HFFc6 (cell line): ENCODE data around the gene ATXN1L. TPM values are rescaled to one million over a fixed set of nuclear protein-coding genes. Genes with fewer than 3 reads are reported as not detected.

Experiments used
- DNase-seq: peaks from one replicate; pipeline ENCODE4 v3.0.0-alpha.2; 2018
- H3K27ac Mint-ChIP-seq: 2 replicates; pipeline ENCODE4 v1.8.0; 2020; ENCODE audit warnings: mild to moderate bottlenecking, mixed read lengths
- H3K27me3 Mint-ChIP-seq: 2 replicates; pipeline ENCODE4 v1.8.0; 2021; ENCODE audit warnings: mild to moderate bottlenecking, moderate library complexity, mixed read lengths; ENCODE audit not compliant: insufficient read depth
- H3K36me3 Mint-ChIP-seq: 2 replicates; pipeline ENCODE4 v1.8.0; 2021; ENCODE audit warnings: low read depth, mixed read lengths
- H3K4me1 Mint-ChIP-seq: 2 replicates; pipeline ENCODE4 v1.8.0; 2020; ENCODE audit warnings: low read depth, mixed read lengths
- H3K4me3 Mint-ChIP-seq: 2 replicates; pipeline ENCODE4 v1.8.0; 2020; ENCODE audit warnings: mild to moderate bottlenecking, moderate library complexity, mixed read lengths
- H3K9me3 Mint-ChIP-seq: 2 replicates; pipeline ENCODE4 v1.8.0; 2020; ENCODE audit warnings: mild to moderate bottlenecking, mixed read lengths
- total RNA-seq, 6 experiments: library from RNA; stranded (reverse); fragmentation: NEBNext Ultra II Directional; extraction: Animal tissue kit (Norgen Biotek cat#: 25700); gene quantifications; 2 replicates in 1 of 6; 3 replicates in 5 of 6; pipeline ENCODE4 v1.2.3, GENCODE V29; 2021
- TF ChIP-seq, protein P1 (sequence below): fragments of 200-600 bp; sonication (generic); IDR thresholded peaks from 2 replicates; pipeline ENCODE4 v1.5.0; 2021; ENCODE audit warnings: antibody characterized with exemption, mild to moderate bottlenecking

Gene ATXN1L
- total RNA-seq, 6 experiments from 2014 or later, result 14.9 to 19.0 (median 17.2) TPM

DNA sequence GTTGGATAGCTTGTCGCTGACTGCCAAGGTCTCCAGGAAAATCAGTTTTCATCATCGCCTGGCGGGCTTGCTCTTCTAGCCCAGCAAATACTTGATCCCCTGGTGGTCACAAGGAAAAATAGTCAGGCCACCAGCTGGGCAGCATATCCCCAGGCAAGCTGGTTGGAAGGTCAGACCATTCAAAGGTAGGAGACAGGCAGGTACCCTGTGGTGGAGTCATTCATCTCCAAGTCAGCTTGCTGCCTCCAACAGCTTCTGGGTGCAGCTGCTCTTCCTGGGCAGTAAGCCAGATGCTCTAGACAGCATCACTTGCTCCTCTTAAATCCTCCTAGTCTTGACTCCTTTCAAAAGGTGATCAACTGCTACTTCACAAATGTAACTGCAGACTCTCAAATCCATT lies 22.2 kb downstream of the ATXN1L start:
- no peak overlapping the region for H3K4me3 Mint-ChIP-seq
- TF ChIP-seq, protein P1, sequence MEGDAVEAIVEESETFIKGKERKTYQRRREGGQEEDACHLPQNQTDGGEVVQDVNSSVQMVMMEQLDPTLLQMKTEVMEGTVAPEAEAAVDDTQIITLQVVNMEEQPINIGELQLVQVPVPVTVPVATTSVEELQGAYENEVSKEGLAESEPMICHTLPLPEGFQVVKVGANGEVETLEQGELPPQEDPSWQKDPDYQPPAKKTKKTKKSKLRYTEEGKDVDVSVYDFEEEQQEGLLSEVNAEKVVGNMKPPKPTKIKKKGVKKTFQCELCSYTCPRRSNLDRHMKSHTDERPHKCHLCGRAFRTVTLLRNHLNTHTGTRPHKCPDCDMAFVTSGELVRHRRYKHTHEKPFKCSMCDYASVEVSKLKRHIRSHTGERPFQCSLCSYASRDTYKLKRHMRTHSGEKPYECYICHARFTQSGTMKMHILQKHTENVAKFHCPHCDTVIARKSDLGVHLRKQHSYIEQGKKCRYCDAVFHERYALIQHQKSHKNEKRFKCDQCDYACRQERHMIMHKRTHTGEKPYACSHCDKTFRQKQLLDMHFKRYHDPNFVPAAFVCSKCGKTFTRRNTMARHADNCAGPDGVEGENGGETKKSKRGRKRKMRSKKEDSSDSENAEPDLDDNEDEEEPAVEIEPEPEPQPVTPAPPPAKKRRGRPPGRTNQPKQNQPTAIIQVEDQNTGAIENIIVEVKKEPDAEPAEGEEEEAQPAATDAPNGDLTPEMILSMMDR, result no peak; the same call in 1 of the 2 replicates
- no peak for DNase-seq

DNA sequence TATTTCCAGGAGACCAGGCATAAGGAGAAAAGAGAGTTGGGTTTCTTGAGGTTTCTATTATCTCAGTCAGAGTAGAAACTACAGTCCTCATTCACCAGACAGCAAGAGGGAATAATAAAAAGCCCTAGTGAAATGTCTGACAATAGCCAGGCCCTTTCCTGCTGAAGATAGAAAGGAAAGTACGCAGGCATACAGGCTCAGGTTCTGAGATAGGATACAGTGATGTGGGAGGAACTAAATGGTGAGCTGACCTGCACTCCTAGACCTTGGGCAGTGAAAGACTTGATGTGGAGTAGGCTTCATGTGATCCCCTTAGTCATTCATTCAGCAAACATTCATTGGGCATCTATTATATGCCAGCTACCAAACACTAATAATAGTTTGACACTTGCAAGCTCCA lies 23.3 kb downstream of the ATXN1L start:
- no peak overlapping the region for H3K4me3 Mint-ChIP-seq
- no peaks in the 10 kb centered on the region for H3K9me3 Mint-ChIP-seq
- H3K27me3 Mint-ChIP-seq, result peaks cover 2% of the 10 kb centered on the region; the same call in 1 of the 2 replicates
- TF ChIP-seq, protein P1, result no peak
- no peak overlapping the region for H3K27ac Mint-ChIP-seq
- H3K36me3 Mint-ChIP-seq, result peaks cover 14% of the 10 kb centered on the region
- no peak for DNase-seq
- H3K4me1 Mint-ChIP-seq, result peaks cover 7% of the 10 kb centered on the region

More for the DNA sequence above, 22.2 kb downstream of the ATXN1L start:
- H3K36me3 Mint-ChIP-seq, result peaks cover 16% of the 10 kb centered on the region
- peaks cover 7% of the 10 kb centered on the region for H3K4me1 Mint-ChIP-seq
- H3K27ac Mint-ChIP-seq, result no peak overlapping the region
- H3K27me3 Mint-ChIP-seq, result peaks cover under 1% of the 10 kb centered on the region; the same call in 1 of the 2 replicates
- no peaks in the 10 kb centered on the region for H3K9me3 Mint-ChIP-seq

DNA sequence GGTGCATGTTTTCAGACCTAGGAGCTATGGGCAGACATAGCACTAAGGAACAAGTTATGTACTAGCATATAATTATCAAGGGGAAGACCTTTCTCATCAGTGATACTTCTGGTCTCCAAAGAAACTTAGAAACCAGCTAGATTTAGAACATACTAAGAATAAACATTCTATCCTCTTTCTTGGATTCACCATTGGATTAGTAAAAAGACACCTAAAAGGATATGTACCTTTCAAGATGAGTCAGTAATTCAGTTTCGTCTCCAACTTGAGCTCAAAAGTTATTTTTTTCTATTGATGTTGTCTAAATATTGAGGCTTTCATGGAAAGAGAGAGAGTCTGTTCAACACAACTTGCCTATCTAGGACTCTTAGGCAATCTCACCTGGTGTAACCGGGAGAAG lies 25.0 kb downstream of the ATXN1L start:
- Mint-ChIP-seq H3K27ac (no peak overlapping the region), H3K4me3 (no peak overlapping the region), H3K27me3 (peaks cover 2% of the 10 kb centered on the region; the same call in 1 of the 2 replicates), H3K9me3 (no peaks in the 10 kb centered on the region), H3K36me3 (peaks cover 7% of the 10 kb centered on the region), H3K4me1 (peaks cover 7% of the 10 kb centered on the region)
- DNase-seq, result no peak
- TF ChIP-seq, protein P1, result no peak

DNA sequence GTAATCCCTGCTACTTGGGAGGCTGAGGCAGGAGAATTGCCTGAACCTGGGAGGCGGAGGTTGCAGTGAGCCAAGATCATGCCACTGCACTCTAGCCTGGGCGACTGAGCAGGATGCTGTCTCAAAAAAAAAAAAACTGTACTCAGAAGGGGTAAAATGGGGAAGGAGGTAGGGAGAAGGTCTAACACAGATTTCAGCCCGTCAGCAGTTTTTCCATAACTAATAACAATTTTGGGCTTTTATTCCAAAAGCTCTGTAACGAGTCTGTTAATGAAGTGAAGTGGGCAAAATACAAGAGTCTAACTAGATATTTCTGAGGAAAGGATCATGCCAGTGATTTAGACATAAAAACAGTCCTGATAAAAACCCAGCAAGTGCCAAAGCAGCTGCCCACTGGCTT lies 27.4 kb downstream of the ATXN1L start:
- Mint-ChIP-seq H3K9me3 (no peaks in the 10 kb centered on the region), H3K27me3 (peaks cover 2% of the 10 kb centered on the region), H3K27ac (no peak overlapping the region), H3K4me3 (no peak overlapping the region), H3K36me3 (peaks cover 7% of the 10 kb centered on the region), H3K4me1 (peaks cover 7% of the 10 kb centered on the region)
- DNase-seq, result no peak
- TF ChIP-seq, protein P1, result no peak

DNA sequence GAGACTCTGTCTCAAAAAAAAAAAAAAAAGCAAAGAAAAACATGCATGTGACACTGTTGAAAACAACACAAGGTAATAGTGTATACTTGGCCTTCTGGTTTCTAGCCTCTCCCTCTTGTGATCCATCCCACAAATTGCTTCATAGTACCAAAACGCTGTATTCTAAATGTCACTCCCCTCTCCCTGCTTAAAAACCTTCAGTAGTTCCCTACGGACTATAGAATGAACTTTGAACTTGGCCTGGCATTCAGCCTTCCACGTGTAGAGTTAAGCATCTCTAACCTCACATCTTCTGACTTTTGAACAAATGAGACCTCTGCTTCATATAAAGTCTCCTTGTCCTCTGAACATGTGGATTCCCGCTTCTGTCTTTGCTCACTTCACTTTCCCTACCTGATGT lies 33.1 kb downstream of the ATXN1L start:
- Mint-ChIP-seq H3K27me3 (no peaks in the 10 kb centered on the region; the same call in none of the 2 replicates), H3K27ac (no peak overlapping the region), H3K4me1 (peaks cover 11% of the 10 kb centered on the region), H3K4me3 (no peak overlapping the region), H3K36me3 (no peaks in the 10 kb centered on the region; the same call in 1 of the 2 replicates), H3K9me3 (no peaks in the 10 kb centered on the region)
- TF ChIP-seq, protein P1, result no peak
- no peak for DNase-seq

DNA sequence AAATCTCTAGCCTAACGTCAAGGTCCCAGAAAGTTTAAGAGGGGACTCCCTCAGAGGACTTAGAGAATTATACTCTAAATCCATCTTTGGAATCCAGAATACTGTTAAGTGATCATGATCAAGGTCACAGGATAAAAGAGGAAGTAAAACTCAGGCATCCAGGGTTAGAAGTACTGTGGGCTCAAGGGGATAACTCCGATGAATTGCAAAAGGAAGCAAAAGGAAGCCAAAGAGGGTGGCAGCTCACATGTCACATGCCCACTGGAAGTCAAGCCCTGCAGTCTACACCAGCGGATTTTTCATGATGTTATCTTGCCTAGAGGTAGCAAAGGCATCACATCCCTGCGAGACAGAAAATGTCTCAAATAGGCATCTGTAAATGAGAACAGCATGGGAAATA lies 34.4 kb downstream of the ATXN1L start:
- DNase-seq, result no peak
- Mint-ChIP-seq H3K27ac (no peak overlapping the region), H3K9me3 (no peaks in the 10 kb centered on the region), H3K27me3 (no peaks in the 10 kb centered on the region; the same call in none of the 2 replicates), H3K4me1 (peaks cover 20% of the 10 kb centered on the region), H3K4me3 (no peak overlapping the region), H3K36me3 (no peaks in the 10 kb centered on the region; the same call in 1 of the 2 replicates)
- TF ChIP-seq, protein P1, result no peak
